HG02943 (cell line): ENCODE results near the gene SFMBT1.
A peak's percentile ranks its signal among the peaks of the same experiment; 100 is the strongest.

Experiments
- ATAC-seq: cut with Tn5 transposase; IDR thresholded peaks from one replicate; pipeline ENCODE4 v1.9.1; 2021; ENCODE audit warnings: mild to moderate bottlenecking, low read depth, moderate library complexity; ENCODE audit not compliant: unreplicated experiment

The SFMBT1 gene

GRCh38 chr3:53005338-53005737, 40.5 kb downstream of the SFMBT1 start:
- ATAC-seq = no peak

GRCh38 chr3:53003320-53003719, 42.6 kb downstream of the SFMBT1 start:
- ATAC-seq = no peak

DNA sequence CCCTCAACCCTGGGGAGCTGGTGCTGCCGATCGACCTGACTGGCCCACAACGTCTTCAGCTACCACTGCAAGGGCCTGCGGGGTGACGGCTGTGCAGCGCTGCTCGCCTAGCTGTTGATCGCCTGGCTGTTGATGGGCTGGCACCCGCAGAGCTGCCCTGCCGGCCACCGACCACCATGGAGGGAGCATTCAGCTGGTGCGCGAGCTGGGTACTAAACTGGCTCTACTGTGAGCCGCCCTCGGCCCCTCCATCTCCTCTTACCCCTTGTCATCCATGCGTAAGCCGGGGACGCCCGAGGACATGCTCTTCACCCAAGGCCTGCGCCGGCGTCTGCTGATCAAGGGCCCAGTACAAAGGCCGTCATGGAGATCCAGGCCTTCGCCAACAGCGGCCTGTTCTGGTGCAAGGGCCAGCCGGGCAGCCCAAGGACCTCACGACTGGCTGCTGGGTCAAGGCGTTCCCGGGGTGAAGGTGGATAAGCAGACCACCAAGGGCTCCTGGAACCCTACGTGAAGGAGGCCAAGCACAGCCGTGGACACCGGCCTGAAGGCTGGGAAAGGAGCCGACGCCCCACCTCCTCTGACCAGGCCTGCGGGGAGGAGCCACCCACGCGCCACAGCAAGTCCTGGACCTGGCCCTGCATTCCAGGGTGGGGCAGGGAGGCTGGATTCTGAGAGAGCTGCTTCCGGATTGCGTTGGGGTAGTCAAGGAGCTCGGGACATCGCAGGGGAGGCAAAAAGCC, 46.9 kb downstream of the SFMBT1 start:
- ATAC-seq = no peak

GRCh38 chr3:52990637-52991036, 55.2 kb downstream of the SFMBT1 start:
- ATAC-seq = no peak

- no peak for ATAC-seq
Measured at GRCh38 chr3:52986938-52987337, 58.9 kb downstream of the SFMBT1 start.

GRCh38 chr3:52986049-52986448, 59.8 kb downstream of the SFMBT1 start:
- ATAC-seq = no peak

GRCh38 chr3:52983828-52984227, 62.0 kb downstream of the SFMBT1 start:
- peak; percentile 30 for ATAC-seq

GRCh38 chr3:52983336-52983807, 62.5 kb downstream of the SFMBT1 start:
- peak; percentile 80 for ATAC-seq

- no peak for ATAC-seq
Measured at GRCh38 chr3:52982839-52983238, 63.0 kb downstream of the SFMBT1 start.

- no peak for ATAC-seq
Measured at GRCh38 chr3:52979190-52979983, 66.5 kb downstream of the SFMBT1 start.

- ATAC-seq = no peak
Measured at GRCh38 chr3:52978109-52978754, 67.6 kb downstream of the SFMBT1 start.

GRCh38 chr3:52973806-52974205, 72.1 kb downstream of the SFMBT1 start:
- ATAC-seq = no peak

DNA sequence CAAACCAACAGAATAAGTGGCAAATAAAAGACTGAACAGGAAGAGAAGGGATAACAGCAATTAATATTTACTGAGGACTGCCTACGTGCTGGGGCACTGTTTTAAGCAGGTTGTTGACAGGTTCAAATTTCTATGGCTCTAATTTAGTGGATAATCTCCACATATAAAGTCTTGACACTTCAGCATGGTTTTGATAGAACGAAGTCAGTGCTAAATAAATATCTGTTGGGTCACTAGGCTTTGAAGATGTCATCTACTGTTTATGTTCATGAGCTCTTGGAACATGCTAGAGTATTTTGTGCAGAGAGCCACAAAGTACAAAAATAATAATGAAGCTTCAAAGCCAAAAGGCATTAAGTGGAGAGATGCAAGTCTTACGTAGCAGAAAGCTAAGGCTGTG, 74.0 kb downstream of the SFMBT1 start:
- ATAC-seq = no peak

- ATAC-seq = no peak
Measured at GRCh38 chr3:52967398-52967797, 78.5 kb downstream of the SFMBT1 start.

- ATAC-seq = no peak
Measured at GRCh38 chr3:52962160-52962559, 83.7 kb downstream of the SFMBT1 start.

DNA sequence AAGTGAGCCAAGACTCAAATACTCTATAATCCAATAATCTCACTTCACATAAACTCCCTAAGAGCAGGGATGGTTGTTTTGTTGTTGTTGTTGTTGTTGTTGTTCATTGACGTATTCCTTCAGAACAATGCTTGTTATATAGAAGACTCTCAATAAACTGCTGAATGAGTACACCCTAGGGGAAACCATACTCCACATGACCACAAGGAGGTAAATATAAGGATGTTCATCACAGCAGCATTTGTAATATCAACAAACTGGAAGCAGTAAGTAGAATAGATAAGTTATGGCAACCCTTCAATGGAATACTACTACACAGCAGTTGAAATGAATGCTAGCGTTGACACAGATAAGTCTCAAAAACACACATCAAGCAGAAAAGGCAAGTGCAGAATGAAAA, 86.1 kb downstream of the SFMBT1 start:
- ATAC-seq = no peak

- no peak for ATAC-seq
Measured at GRCh38 chr3:52939600-52939999, 106.3 kb downstream of the SFMBT1 start.

GRCh38 chr3:52934630-52935530, 111.0 kb downstream of the SFMBT1 start:
- ATAC-seq = no peak

- no peak for ATAC-seq
Measured at GRCh38 chr3:52931889-52932288, 114.0 kb downstream of the SFMBT1 start.

- ATAC-seq = no peak
Measured at GRCh38 chr3:52931328-52931727, 114.5 kb downstream of the SFMBT1 start.
